GM12801 (cell line): ENCODE results near the gene CEP170.

Experiments
- CTCF ChIP-seq: IDR thresholded peaks from one replicate; pipeline ENCODE4 v1.5.1; 2011; ENCODE audit warnings: control low read depth; ENCODE audit not compliant: insufficient read length; ENCODE audit errors: extremely low read depth

Gene CEP170

DNA sequence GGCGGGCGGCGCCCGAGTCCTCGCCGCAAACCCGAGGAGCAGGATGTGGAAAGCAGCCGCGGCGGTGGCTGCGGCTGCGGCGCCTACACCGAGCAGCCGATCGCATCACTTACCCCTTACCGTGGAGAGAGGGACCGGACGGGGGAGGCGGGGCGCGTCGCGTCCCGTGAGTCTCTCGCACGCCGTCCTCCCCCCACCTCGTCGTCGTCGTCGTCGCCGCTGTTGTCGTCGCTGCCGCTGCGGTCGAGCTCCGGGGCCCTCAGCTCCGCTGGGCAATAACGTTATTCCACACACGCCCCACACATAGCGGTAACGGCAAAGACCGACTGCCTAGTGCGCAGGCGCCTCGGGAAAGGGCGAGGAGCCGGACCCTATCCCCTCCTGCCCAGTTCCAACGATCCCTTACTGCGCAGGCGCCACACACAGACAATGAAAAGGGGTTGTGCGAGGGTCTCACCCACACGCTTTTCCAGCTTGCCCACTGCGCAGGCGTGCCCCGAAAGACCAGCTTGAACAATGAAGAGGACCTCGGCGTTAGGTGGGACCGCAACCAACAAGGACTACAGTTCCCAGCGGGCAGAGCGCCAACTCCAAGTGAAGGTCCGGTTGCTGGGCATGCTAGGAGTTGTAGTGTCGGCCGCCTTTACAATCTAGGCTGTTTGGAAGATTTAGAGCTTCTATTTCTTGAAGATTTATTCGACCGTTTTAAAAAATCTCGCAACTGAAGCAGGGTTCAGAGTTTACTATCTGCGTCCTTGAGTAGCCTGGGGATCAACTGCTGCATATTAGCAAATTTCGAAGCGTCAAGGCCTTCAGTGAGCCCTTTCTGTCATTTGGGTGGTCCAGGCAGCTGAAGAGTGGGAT, at the start of gene CEP170:
TSS of gene CEP170 (minus strand) at position 355 of the 864 bp plus-strand sequence. CDS start 30,001 bp downstream, outside the sequence.
- no peak for TF ChIP-seq CTCF

DNA sequence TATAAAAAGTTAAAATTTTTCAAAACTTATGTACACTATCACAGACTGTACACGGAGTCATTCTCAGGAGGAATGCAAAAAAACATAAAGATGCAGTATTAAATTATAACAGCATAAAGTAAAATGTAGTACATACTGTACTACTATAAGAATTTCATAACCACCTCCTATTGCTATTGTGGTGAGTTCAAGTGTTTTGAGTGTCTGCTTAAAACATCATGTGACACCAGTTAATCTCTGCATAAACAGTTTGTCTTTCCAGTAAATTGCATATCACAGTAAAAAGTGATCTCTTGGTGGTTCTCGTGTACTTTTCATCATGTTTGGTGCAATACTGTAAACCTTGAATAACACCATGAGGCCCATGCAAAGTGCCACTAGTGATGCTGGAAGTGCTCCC, 46.0 kb upstream of the CEP170 start:
- no peak for TF ChIP-seq CTCF

DNA sequence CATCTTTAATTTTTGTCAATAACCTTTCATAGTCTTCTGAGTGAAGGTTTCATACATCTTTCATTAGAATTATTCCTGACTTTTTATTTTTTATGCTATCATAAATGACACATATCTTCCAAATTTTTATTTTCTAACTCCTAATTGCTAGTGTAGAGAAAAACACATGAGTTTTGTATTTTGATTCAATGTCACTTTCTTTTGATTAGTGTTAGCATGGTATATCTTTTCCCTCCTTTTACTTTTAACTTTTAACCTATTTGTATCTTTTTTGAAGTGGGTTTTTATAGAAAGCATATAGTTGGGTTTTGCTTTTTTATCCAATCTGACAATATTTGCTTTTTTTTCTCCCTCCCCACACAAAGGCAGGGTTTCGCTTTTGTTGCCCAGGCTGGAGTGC, 44.0 kb upstream of the CEP170 start:
- no peak for TF ChIP-seq CTCF

DNA sequence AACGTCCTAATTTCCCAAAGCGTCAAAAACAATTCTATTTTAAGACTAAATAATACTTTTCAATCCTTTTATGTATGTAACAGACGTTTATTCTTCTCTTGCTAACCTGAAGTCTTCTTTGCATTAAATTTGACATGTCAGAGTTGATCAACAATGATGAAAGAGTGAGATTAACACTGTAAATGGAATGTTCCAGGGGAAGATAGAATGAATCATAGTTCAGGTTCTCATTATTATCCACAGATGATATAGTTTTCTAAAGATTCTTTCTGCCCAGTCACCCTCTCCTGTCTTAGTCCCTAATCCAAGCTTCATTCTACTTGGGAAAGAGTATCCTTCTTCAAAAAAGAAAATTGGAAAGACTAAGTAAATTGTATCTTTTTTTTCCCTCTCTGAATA, 39.6 kb upstream of the CEP170 start:
- TF ChIP-seq CTCF = no peak

DNA sequence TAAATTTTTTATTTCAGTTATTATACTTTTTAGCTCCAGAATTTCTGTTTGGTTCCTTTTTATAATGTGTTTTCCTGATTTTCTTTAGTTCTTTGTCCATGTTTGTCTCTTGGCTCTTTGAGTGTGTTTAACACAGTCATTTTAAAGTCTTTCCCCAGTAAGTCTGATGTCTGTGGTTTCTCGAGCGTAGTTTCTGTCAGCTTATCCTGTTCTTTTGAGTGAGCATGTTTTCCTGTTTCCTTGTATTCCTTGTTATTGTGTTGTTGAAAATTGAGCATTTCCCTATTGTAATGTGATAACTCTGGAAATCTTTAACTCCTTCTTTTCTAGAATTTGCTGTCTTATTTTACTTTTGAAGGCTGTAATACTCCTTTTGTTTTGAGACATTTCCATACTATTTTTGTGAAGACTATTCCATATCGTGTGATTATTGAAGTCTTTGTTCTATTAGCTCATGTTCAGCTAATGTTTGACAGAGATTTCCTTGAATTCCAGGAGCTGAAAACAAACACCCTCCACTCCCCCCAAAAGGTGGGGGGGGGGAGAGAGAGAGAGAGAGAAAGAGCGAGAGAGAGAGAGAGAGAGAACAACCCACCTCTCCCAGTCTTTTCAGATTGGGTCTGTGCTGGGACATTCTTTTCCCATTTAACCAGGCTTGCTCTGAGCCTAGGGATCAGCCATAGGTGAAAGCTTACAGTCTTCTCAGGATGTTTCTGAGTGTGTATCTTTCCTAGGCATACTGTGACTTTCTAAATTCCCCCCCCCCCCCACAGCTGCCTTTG, 39.1 kb upstream of the CEP170 start:
- TF ChIP-seq CTCF = no peak

DNA sequence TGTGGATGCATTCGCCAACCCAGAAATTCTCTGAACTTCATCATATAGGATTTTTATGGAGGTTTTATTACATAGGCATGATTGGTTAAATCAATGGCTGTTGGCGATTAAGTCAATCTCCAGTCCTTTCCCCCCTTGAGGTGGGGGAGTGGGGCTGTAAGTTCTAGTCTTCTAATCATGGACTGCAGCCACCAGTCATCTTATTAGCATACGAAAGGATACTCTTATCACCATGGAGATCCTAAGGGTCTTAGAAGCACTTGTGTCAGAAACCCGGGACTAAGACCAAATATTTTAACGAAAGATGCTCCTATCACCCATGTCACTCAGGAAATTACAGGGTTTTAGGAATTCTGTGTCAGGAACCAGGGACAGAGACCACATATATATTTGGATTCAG, 37.0 kb upstream of the CEP170 start:
- TF ChIP-seq CTCF = no peak

GRCh38 chr1:243291292-243291691, 36.2 kb upstream of the CEP170 start:
- no peak for TF ChIP-seq CTCF
